ENCODE data around the gene TMEM245.

Gene TMEM245

GRCh38 chr9:109026306-109026705, 93.4 kb downstream of the TMEM245 start:
- H3K27ac ChIP-seq (ENCODE audit: low read length, poor library complexity, severe bottlenecking): no peak overlapping the region
- no peak overlapping the region for H2BK12ac ChIP-seq (ENCODE audit: low read length in 2 of 2)
- H3K18ac ChIP-seq (ENCODE audit: low read depth in 1 of 2, low read length in 2 of 2): no peak overlapping the region
- no peak overlapping the region for H3K9ac ChIP-seq (ENCODE audit: low read length)
- H2BK5ac ChIP-seq (ENCODE audit: low read depth, low read length, poor library complexity, severe bottlenecking): no peak overlapping the region
- no peak overlapping the region for H3K4ac ChIP-seq (ENCODE audit: low read depth in 1 of 2, low read length in 2 of 2)
- no peaks in the 10 kb centered on the region for H3K4me1 ChIP-seq (ENCODE audit: control insufficient read depth, insufficient read depth, low read depth, low read length)
- peaks cover 36% of the 10 kb centered on the region for H3K79me1 ChIP-seq (replicated peaks; ENCODE audit: low read length, poor library complexity, severe bottlenecking)
- WGBS: 96% methylated on average over 7 of the region's 7 CpGs
- H4K8ac ChIP-seq (ENCODE audit: low read length): no peak overlapping the region
- no peak overlapping the region for H4K91ac ChIP-seq (ENCODE audit: low read length)
- DNase-seq: no peak
- no peaks in the 10 kb centered on the region for H3K9me3 ChIP-seq (ENCODE audit: control insufficient read depth, low read length)
- no peak overlapping the region for H2BK15ac ChIP-seq (ENCODE audit: low read depth, poor library complexity, severe bottlenecking)
- peaks cover 11 to 14% of the 10 kb centered on the region in 2 experiments for H3K36me3 ChIP-seq (ENCODE audit: control insufficient read depth in 1 of 2, insufficient read depth in 2 of 2, low read depth in 1 of 2, low read length in 2 of 2)
- H2BK120ac ChIP-seq (ENCODE audit: low read depth, low read length): no peak overlapping the region
- H3K23ac ChIP-seq (ENCODE audit: low read length in 2 of 2): no peak overlapping the region
- H2AK5ac ChIP-seq (ENCODE audit: low read length, severe bottlenecking): no peak overlapping the region
- H2AFZ ChIP-seq (ENCODE audit: low read depth, low read length): no peak overlapping the region
- H3K4me2 ChIP-seq (ENCODE audit: low read length, poor library complexity, severe bottlenecking): no peak overlapping the region
- H3K27me3 ChIP-seq (ENCODE audit: control insufficient read depth in 1 of 2, insufficient read depth in 1 of 2, low read length in 2 of 2): no peaks in the 10 kb centered on the region
- no peak overlapping the region for H3K4me3 ChIP-seq (ENCODE audit: insufficient read depth in 1 of 2, low read depth in 1 of 2, low read length in 2 of 2)
- no peak overlapping the region for H3K14ac ChIP-seq (ENCODE audit: low read length in 2 of 2)

GRCh38 chr9:109022873-109023272, 96.9 kb downstream of the TMEM245 start:
- H2BK120ac ChIP-seq (ENCODE audit: low read depth, low read length): no peak overlapping the region

GRCh38 chr9:109020581-109021511, 98.9 kb downstream of the TMEM245 start:
- Histone ChIP-seq H3K79me1 (replicated peaks; ENCODE audit: low read length, poor library complexity, severe bottlenecking) (peaks cover 27% of the 10 kb centered on the region), H2BK5ac (ENCODE audit: low read depth, low read length, poor library complexity, severe bottlenecking) (no peak overlapping the region), H2BK12ac (ENCODE audit: low read length in 2 of 2) (no peak overlapping the region), H3K4ac (ENCODE audit: low read depth in 1 of 2, low read length in 2 of 2) (no peak overlapping the region), H2AFZ (ENCODE audit: low read depth, low read length) (no peak overlapping the region), H3K4me3 (ENCODE audit: insufficient read depth in 1 of 2, low read depth in 1 of 2, low read length in 2 of 2) (no peak overlapping the region), H3K27me3 (ENCODE audit: control insufficient read depth in 1 of 2, insufficient read depth in 1 of 2, low read length in 2 of 2) (no peaks in the 10 kb centered on the region), H3K4me2 (ENCODE audit: low read length, poor library complexity, severe bottlenecking) (no peak overlapping the region), H4K8ac (ENCODE audit: low read length) (no peak overlapping the region), H3K9me3 (ENCODE audit: control insufficient read depth, low read length) (no peaks in the 10 kb centered on the region), H2BK15ac (ENCODE audit: low read depth, poor library complexity, severe bottlenecking) (no peak overlapping the region), H3K14ac (ENCODE audit: low read length in 2 of 2) (no peak overlapping the region), H2BK120ac (ENCODE audit: low read depth, low read length) (no peak overlapping the region), H3K4me1 (ENCODE audit: control insufficient read depth, insufficient read depth, low read depth, low read length) (peaks cover 4% of the 10 kb centered on the region), H2AK5ac (ENCODE audit: low read length, severe bottlenecking) (no peak overlapping the region), H4K91ac (ENCODE audit: low read length) (no peak overlapping the region), H3K36me3 (ENCODE audit: control insufficient read depth in 1 of 2, insufficient read depth in 2 of 2, low read depth in 1 of 2, low read length in 2 of 2) (peaks cover 2 to 19% of the 10 kb centered on the region in 2 experiments), H3K18ac (ENCODE audit: low read depth in 1 of 2, low read length in 2 of 2) (no peak overlapping the region), H3K27ac (ENCODE audit: low read length, poor library complexity, severe bottlenecking) (no peak overlapping the region), H3K23ac (ENCODE audit: low read length in 2 of 2) (no peak overlapping the region), H3K9ac (ENCODE audit: low read length) (no peak overlapping the region)
- WGBS: 100% methylated on average over 4 of the region's 6 CpGs
- no peak for DNase-seq

More at GRCh38 chr9:109022873-109023272, 96.9 kb downstream of the TMEM245 start:
- no peak for DNase-seq
- H3K9ac ChIP-seq (ENCODE audit: low read length): no peak overlapping the region
- no peak overlapping the region for H3K14ac ChIP-seq (ENCODE audit: low read length in 2 of 2)
- peaks cover 2% of the 10 kb centered on the region for H3K4me1 ChIP-seq (ENCODE audit: control insufficient read depth, insufficient read depth, low read depth, low read length)
- no peak overlapping the region for H3K4ac ChIP-seq (ENCODE audit: low read depth in 1 of 2, low read length in 2 of 2)
- no peak overlapping the region for H2AK5ac ChIP-seq (ENCODE audit: low read length, severe bottlenecking)
- peaks cover 14 to 21% of the 10 kb centered on the region in 2 experiments for H3K36me3 ChIP-seq (ENCODE audit: control insufficient read depth in 1 of 2, insufficient read depth in 2 of 2, low read depth in 1 of 2, low read length in 2 of 2)
- H3K9me3 ChIP-seq (ENCODE audit: control insufficient read depth, low read length): no peaks in the 10 kb centered on the region
- peaks cover 35% of the 10 kb centered on the region for H3K79me1 ChIP-seq (replicated peaks; ENCODE audit: low read length, poor library complexity, severe bottlenecking)
- no peak overlapping the region for H2BK12ac ChIP-seq (ENCODE audit: low read length in 2 of 2)
- no peak overlapping the region for H3K4me2 ChIP-seq (ENCODE audit: low read length, poor library complexity, severe bottlenecking)
- no peak overlapping the region for H4K91ac ChIP-seq (ENCODE audit: low read length)
- no peak overlapping the region for H2AFZ ChIP-seq (ENCODE audit: low read depth, low read length)
- no peak overlapping the region for H3K23ac ChIP-seq (ENCODE audit: low read length in 2 of 2)
- H3K27me3 ChIP-seq (ENCODE audit: control insufficient read depth in 1 of 2, insufficient read depth in 1 of 2, low read length in 2 of 2): no peaks in the 10 kb centered on the region
- H3K27ac ChIP-seq (ENCODE audit: low read length, poor library complexity, severe bottlenecking): no peak overlapping the region
- H2BK5ac ChIP-seq (ENCODE audit: low read depth, low read length, poor library complexity, severe bottlenecking): no peak overlapping the region
- H3K18ac ChIP-seq (ENCODE audit: low read depth in 1 of 2, low read length in 2 of 2): no peak overlapping the region
- H3K4me3 ChIP-seq (ENCODE audit: insufficient read depth in 1 of 2, low read depth in 1 of 2, low read length in 2 of 2): no peak overlapping the region
- H2BK15ac ChIP-seq (ENCODE audit: low read depth, poor library complexity, severe bottlenecking): no peak overlapping the region
- no peak overlapping the region for H4K8ac ChIP-seq (ENCODE audit: low read length)

- H4K91ac ChIP-seq (ENCODE audit: low read length): no peak overlapping the region
- peaks cover 2 to 19% of the 10 kb centered on the region in 2 experiments for H3K36me3 ChIP-seq (ENCODE audit: control insufficient read depth in 1 of 2, insufficient read depth in 2 of 2, low read depth in 1 of 2, low read length in 2 of 2)
- no peak overlapping the region for H3K14ac ChIP-seq (ENCODE audit: low read length in 2 of 2)
- no peak overlapping the region for H3K4me2 ChIP-seq (ENCODE audit: low read length, poor library complexity, severe bottlenecking)
- no peak overlapping the region for H3K27ac ChIP-seq (ENCODE audit: low read length, poor library complexity, severe bottlenecking)
- H3K4ac ChIP-seq (ENCODE audit: low read depth in 1 of 2, low read length in 2 of 2): no peak overlapping the region
- no peak overlapping the region for H2BK120ac ChIP-seq (ENCODE audit: low read depth, low read length)
- H3K27me3 ChIP-seq (ENCODE audit: control insufficient read depth in 1 of 2, insufficient read depth in 1 of 2, low read length in 2 of 2): no peaks in the 10 kb centered on the region
- peaks cover 27% of the 10 kb centered on the region for H3K79me1 ChIP-seq (replicated peaks; ENCODE audit: low read length, poor library complexity, severe bottlenecking)
- no peaks in the 10 kb centered on the region for H3K9me3 ChIP-seq (ENCODE audit: control insufficient read depth, low read length)
- 98% methylated on average over 3 of the region's 3 CpGs for WGBS
- no peak overlapping the region for H3K18ac ChIP-seq (ENCODE audit: low read depth in 1 of 2, low read length in 2 of 2)
- DNase-seq: no peak
- H2AFZ ChIP-seq (ENCODE audit: low read depth, low read length): no peak overlapping the region
- no peak overlapping the region for H3K23ac ChIP-seq (ENCODE audit: low read length in 2 of 2)
- H2AK5ac ChIP-seq (ENCODE audit: low read length, severe bottlenecking): no peak overlapping the region
- H2BK12ac ChIP-seq (ENCODE audit: low read length in 2 of 2): no peak overlapping the region
- no peak overlapping the region for H2BK15ac ChIP-seq (ENCODE audit: low read depth, poor library complexity, severe bottlenecking)
- no peak overlapping the region for H2BK5ac ChIP-seq (ENCODE audit: low read depth, low read length, poor library complexity, severe bottlenecking)
- H3K4me3 ChIP-seq (ENCODE audit: insufficient read depth in 1 of 2, low read depth in 1 of 2, low read length in 2 of 2): no peak overlapping the region
- H3K9ac ChIP-seq (ENCODE audit: low read length): no peak overlapping the region
- no peak overlapping the region for H4K8ac ChIP-seq (ENCODE audit: low read length)
- H3K4me1 ChIP-seq (ENCODE audit: control insufficient read depth, insufficient read depth, low read depth, low read length): peaks cover 4% of the 10 kb centered on the region
These were observed 99.6 kb downstream of the TMEM245 start for GRCh38 chr9:109020113-109020512.

Measured in mesenchymal stem cell (in vitro differentiated cells and primary cell).